HEK293 (cell line): ENCODE results near the gene DIO1.

Experiments used
- HIC1 ChIP-seq: fragments of 450-650 bp; formaldehyde crosslinking; IDR thresholded peaks from 2 replicates; pipeline ENCODE4 v1.5.1; 2016; ENCODE audit warnings: missing biosample characterization, missing genetic modification characterization
- IKZF3 ChIP-seq: fragments of 450-650 bp; IDR thresholded peaks from 2 replicates; pipeline ENCODE4 v1.5.0; 2018; ENCODE audit warnings: missing biosample characterization, mild to moderate bottlenecking, missing genetic modification characterization, moderate library complexity
- KLF8 ChIP-seq: fragments of 450-650 bp; formaldehyde crosslinking; IDR thresholded peaks from 2 replicates; pipeline ENCODE4 v1.5.1; 2016; ENCODE audit warnings: missing biosample characterization, missing genetic modification characterization
- KLF9 ChIP-seq: fragments of 450-650 bp; formaldehyde crosslinking; IDR thresholded peaks from 2 replicates; pipeline ENCODE4 v1.5.1; 2016; ENCODE audit warnings: missing biosample characterization, missing genetic modification characterization, low read depth
- RBAK ChIP-seq: fragments of 450-650 bp; formaldehyde crosslinking; IDR thresholded peaks from 2 replicates; pipeline ENCODE4 v1.5.1; 2016; ENCODE audit warnings: missing biosample characterization, missing genetic modification characterization
- REPIN1 ChIP-seq: fragments of 450-650 bp; formaldehyde crosslinking; IDR thresholded peaks from 2 replicates; pipeline ENCODE4 v1.5.1; 2017; ENCODE audit warnings: missing biosample characterization, missing genetic modification characterization, low read depth
- SP2 ChIP-seq: fragments of 450-650 bp; formaldehyde crosslinking; IDR thresholded peaks from 2 replicates; pipeline ENCODE4 v1.5.1; 2016; ENCODE audit warnings: missing biosample characterization, missing genetic modification characterization
- ZBTB1 ChIP-seq: fragments of 450-650 bp; formaldehyde crosslinking; IDR thresholded peaks from 2 replicates; pipeline ENCODE4 v1.5.1; 2016; ENCODE audit warnings: missing biosample characterization, missing genetic modification characterization
- ZBTB17 ChIP-seq: fragments of 450-650 bp; formaldehyde crosslinking; IDR thresholded peaks from 2 replicates; pipeline ENCODE4 v1.5.1; 2016; ENCODE audit warnings: missing biosample characterization, missing genetic modification characterization
- ZBTB21 ChIP-seq: fragments of 450-650 bp; formaldehyde crosslinking; IDR thresholded peaks from 2 replicates; pipeline ENCODE4 v1.5.1; 2017; ENCODE audit warnings: missing biosample characterization, missing genetic modification characterization
- ZBTB48 ChIP-seq: fragments of 450-650 bp; formaldehyde crosslinking; IDR thresholded peaks from 2 replicates; pipeline ENCODE4 v1.5.1; 2016; ENCODE audit warnings: missing biosample characterization, missing genetic modification characterization
- ZEB2 ChIP-seq: fragments of 450-650 bp; formaldehyde crosslinking; IDR thresholded peaks from 2 replicates; pipeline ENCODE4 v1.5.1; 2016; ENCODE audit warnings: missing biosample characterization, missing genetic modification characterization
- ZFP3 ChIP-seq: fragments of 450-650 bp; formaldehyde crosslinking; IDR thresholded peaks from 2 replicates; pipeline ENCODE4 v1.5.1; 2016; ENCODE audit warnings: low read depth, missing biosample characterization, missing genetic modification characterization
- ZFP37 ChIP-seq: fragments of 450-650 bp; formaldehyde crosslinking; IDR thresholded peaks from 2 replicates; pipeline ENCODE4 v1.5.1; 2016; ENCODE audit warnings: missing biosample characterization, missing genetic modification characterization
- ZNF174 ChIP-seq: fragments of 450-650 bp; formaldehyde crosslinking; IDR thresholded peaks from 2 replicates; pipeline ENCODE4 v1.5.0; 2017; ENCODE audit warnings: missing biosample characterization, mild to moderate bottlenecking, missing genetic modification characterization
- ZNF18 ChIP-seq: fragments of 450-650 bp; formaldehyde crosslinking; IDR thresholded peaks from 2 replicates; pipeline ENCODE4 v1.5.1; 2016; ENCODE audit warnings: missing biosample characterization, missing genetic modification characterization
- ZNF19 ChIP-seq: fragments of 450-650 bp; formaldehyde crosslinking; IDR thresholded peaks from 2 replicates; pipeline ENCODE4; 2016; ENCODE audit warnings: missing biosample characterization, missing genetic modification characterization, low read depth
- ZNF2 ChIP-seq: fragments of 450-650 bp; formaldehyde crosslinking; IDR thresholded peaks from 2 replicates; pipeline ENCODE4 v1.5.1; 2016; ENCODE audit warnings: missing biosample characterization, missing genetic modification characterization
- ZNF214 ChIP-seq: fragments of 450-650 bp; formaldehyde crosslinking; IDR thresholded peaks from 2 replicates; pipeline ENCODE4 v1.5.1; 2017; ENCODE audit warnings: missing biosample characterization, mild to moderate bottlenecking, missing genetic modification characterization, borderline replicate concordance
- ZNF292 ChIP-seq: fragments of 450-650 bp; formaldehyde crosslinking; IDR thresholded peaks from 2 replicates; pipeline ENCODE4 v1.5.1; 2016; ENCODE audit warnings: low read depth, missing biosample characterization, missing genetic modification characterization, borderline replicate concordance
- ZNF394 ChIP-seq: fragments of 450-650 bp; formaldehyde crosslinking; IDR thresholded peaks from 2 replicates; pipeline ENCODE4 v1.5.1; 2016; ENCODE audit warnings: missing biosample characterization, missing genetic modification characterization, mild to moderate bottlenecking, moderate library complexity, borderline replicate concordance
- ZNF404 ChIP-seq: fragments of 450-650 bp; formaldehyde crosslinking; IDR thresholded peaks from 2 replicates; pipeline ENCODE4 v1.5.1; 2017; ENCODE audit warnings: missing biosample characterization, missing genetic modification characterization
- ZNF423 ChIP-seq: fragments of 450-650 bp; formaldehyde crosslinking; IDR thresholded peaks from 2 replicates; pipeline ENCODE4 v1.5.1; 2016; ENCODE audit warnings: missing biosample characterization, missing genetic modification characterization
- ZNF449 ChIP-seq: fragments of 450-650 bp; formaldehyde crosslinking; IDR thresholded peaks from 2 replicates; pipeline ENCODE4 v1.5.1; 2017; ENCODE audit warnings: missing biosample characterization, mild to moderate bottlenecking, missing genetic modification characterization, moderate library complexity
- ZNF473 ChIP-seq: fragments of 450-650 bp; formaldehyde crosslinking; IDR thresholded peaks from 2 replicates; pipeline ENCODE4 v1.5.1; 2017; ENCODE audit warnings: missing biosample characterization, missing genetic modification characterization
- ZNF561 ChIP-seq: fragments of 450-650 bp; IDR thresholded peaks from 2 replicates; pipeline ENCODE4 v1.5.1; 2018; ENCODE audit warnings: missing biosample characterization, missing genetic modification characterization, borderline replicate concordance
- ZNF626 ChIP-seq: fragments of 450-650 bp; sonication (Bioruptor Pico); formaldehyde crosslinking; IDR thresholded peaks from 2 replicates; pipeline ENCODE4 v1.5.1; 2018; ENCODE audit warnings: missing biosample characterization, missing genetic modification characterization, inconsistent platforms
- ZNF677 ChIP-seq: fragments of 450-650 bp; IDR thresholded peaks from 2 replicates; pipeline ENCODE4 v1.5.0; 2018; ENCODE audit warnings: missing biosample characterization, mild to moderate bottlenecking, missing genetic modification characterization, moderate library complexity
- ZNF692 ChIP-seq: fragments of 450-650 bp; formaldehyde crosslinking; IDR thresholded peaks from 2 replicates; pipeline ENCODE4 v1.5.1; 2016; ENCODE audit warnings: missing biosample characterization, missing genetic modification characterization
- ZNF747 ChIP-seq: fragments of 450-650 bp; formaldehyde crosslinking; IDR thresholded peaks from 2 replicates; pipeline ENCODE4 v1.5.1; 2016; ENCODE audit warnings: missing biosample characterization, missing genetic modification characterization
- ZNF830 ChIP-seq: fragments of 450-650 bp; IDR thresholded peaks from 2 replicates; pipeline ENCODE4 v1.5.0; 2018; ENCODE audit warnings: missing biosample characterization, missing genetic modification characterization, low read depth, mild to moderate bottlenecking, moderate library complexity
- ZSCAN23 ChIP-seq: fragments of 450-650 bp; formaldehyde crosslinking; IDR thresholded peaks from 2 replicates; pipeline ENCODE4 v1.5.1; 2016; ENCODE audit warnings: missing biosample characterization, missing genetic modification characterization
- ZSCAN4 ChIP-seq: fragments of 450-650 bp; formaldehyde crosslinking; IDR thresholded peaks from 2 replicates; pipeline ENCODE4 v1.5.1; 2017; ENCODE audit warnings: missing biosample characterization, missing genetic modification characterization

The DIO1 gene

GRCh38 chr1:53945433-53946251 is 51.7 kb downstream of the DIO1 start, which contains the start of gene IFT25 (continued):
- TF ChIP-seq ZNF19 (tag by site-specific recombination) = no peak
- TF ChIP-seq ZBTB1 (tag by site-specific recombination) = peak; percentile 82; the same call in 1 of the 2 replicates
- TF ChIP-seq ZNF404 (tag by site-specific recombination) = no peak
- no peak for TF ChIP-seq ZSCAN4 (tag by site-specific recombination)
- peak; percentile 96 for TF ChIP-seq KLF9 (tag by site-specific recombination)
- no peak for TF ChIP-seq ZNF174 (tag by site-specific recombination)
- peak; percentile 51; the same call in 1 of the 2 replicates for TF ChIP-seq ZNF2 (tag by site-specific recombination)
- TF ChIP-seq ZNF473 = no peak
- TF ChIP-seq ZNF626 (tag by site-specific recombination) = no peak
- TF ChIP-seq ZNF292 (tag by site-specific recombination) = no peak
- TF ChIP-seq ZBTB21 (tag by site-specific recombination) = 0 out of 2 replicates have a peak, but pooled peaks have one; percentile 41
- peak; percentile 94 for TF ChIP-seq ZNF692 (tag by site-specific recombination)
- peak; percentile 88 for TF ChIP-seq KLF8
- no peak for TF ChIP-seq ZNF830 (tag by site-specific recombination)
- TF ChIP-seq ZFP37 (tag by site-specific recombination) = peak; percentile 70; the same call in 1 of the 2 replicates
- no peak for TF ChIP-seq RBAK (tag by site-specific recombination)
- TF ChIP-seq HIC1 = peak; percentile 94
- peak; percentile 71 for TF ChIP-seq SP2 (tag by site-specific recombination)
- TF ChIP-seq REPIN1 = 0 out of 2 replicates have a peak, but pooled peaks have one; percentile 90
- TF ChIP-seq ZSCAN23 (tag by site-specific recombination) = 0 out of 2 replicates have a peak, but pooled peaks have one; percentile 70
- no peak for TF ChIP-seq ZFP3 (tag by site-specific recombination)
- TF ChIP-seq ZBTB17 (tag by site-specific recombination) = peak; percentile 89
- 0 out of 2 replicates have a peak, but pooled peaks have one; percentile 18 for TF ChIP-seq ZNF561 (tag by site-specific recombination)
- TF ChIP-seq ZEB2 (tag by site-specific recombination) = peak; percentile 82
- TF ChIP-seq ZNF423 = peak; percentile 84; the same call in 1 of the 2 replicates
- TF ChIP-seq ZBTB48 = peak; percentile 70
- no peak for TF ChIP-seq ZNF677 (tag by site-specific recombination)
- TF ChIP-seq IKZF3 (tag by site-specific recombination) = no peak; the same call in 1 of the 2 replicates
- TF ChIP-seq ZNF214 (tag by site-specific recombination) = no peak
- no peak for TF ChIP-seq ZNF449 (tag by site-specific recombination)
- no peak for TF ChIP-seq ZNF747 (tag by site-specific recombination)
- peak; percentile 19; the same call in 1 of the 2 replicates for TF ChIP-seq ZNF18 (tag by site-specific recombination)
- TF ChIP-seq ZNF394 (tag by site-specific recombination) = peak; percentile 58; the same call in 1 of the 2 replicates
